GM15510 (cell line): ENCODE data around the gene ZNF774.

Source experiments
- POLR2A ChIP-seq: IDR thresholded peaks from 3 replicates; pipeline ENCODE4 v1.6.1; 2011; ENCODE audit warnings: borderline replicate concordance; ENCODE audit not compliant: insufficient read length; ENCODE audit errors: extremely low read depth

Gene ZNF774

DNA sequence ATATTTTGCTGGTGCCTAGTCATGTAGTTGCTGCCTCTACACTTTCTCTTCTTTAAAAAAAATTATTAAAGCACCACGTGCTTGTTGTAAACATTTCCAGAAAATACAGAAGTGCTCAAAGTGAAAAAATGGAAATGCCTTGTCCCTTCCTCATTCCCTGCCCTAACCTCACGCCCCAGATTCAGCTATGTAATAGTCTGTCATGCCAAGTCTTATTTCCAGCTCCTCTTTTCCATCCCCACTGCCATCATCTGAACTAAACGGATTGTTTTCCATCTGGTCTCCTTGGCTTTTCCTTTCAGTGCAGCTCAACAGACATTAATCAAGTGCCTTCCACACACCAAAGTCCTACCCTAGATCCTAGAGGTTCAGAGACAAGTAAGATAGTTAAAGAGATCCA lies 15.5 kb downstream of the ZNF774 start:
- no peak for TF ChIP-seq POLR2A

DNA sequence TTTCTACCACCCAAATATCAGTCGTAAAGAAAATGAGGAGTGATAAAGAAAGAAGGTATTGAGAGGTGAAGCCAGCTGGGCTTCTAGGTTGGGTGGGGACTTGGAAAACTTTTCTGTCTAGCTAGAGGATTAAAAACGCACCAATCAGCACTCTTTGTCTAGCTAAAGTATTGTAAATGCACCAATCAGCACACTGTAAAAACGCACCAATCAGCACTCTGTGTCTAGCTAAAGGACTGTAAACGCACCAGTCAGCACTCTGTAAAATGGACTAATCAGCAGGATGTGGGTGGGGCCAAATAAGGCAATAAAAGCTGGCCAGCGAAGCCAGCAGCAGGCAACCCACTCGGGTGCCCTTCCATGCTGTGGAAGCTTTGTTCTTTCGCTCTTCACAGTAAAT lies 23.0 kb downstream of the ZNF774 start:
- no peak for TF ChIP-seq POLR2A

DNA sequence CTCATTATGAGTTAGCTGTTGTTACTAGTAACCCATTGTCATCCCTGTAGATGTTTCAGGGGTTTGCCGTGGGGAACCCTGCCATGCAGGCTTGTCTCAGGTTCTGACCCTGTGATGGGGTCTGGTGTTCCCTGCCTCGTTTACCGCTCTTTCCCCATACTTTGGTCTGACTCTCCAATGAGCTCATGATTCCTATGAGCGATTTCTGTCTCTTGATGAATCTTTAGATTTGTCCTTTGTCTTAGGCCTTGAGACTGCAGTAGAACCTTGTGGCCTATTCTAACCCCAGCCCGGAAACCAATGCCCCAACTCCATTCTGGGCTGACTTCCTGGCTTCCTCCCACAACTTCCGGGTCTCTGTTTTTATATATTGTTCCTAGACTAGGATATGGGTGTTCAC lies 24.7 kb downstream of the ZNF774 start:
- TF ChIP-seq POLR2A: no peak

DNA sequence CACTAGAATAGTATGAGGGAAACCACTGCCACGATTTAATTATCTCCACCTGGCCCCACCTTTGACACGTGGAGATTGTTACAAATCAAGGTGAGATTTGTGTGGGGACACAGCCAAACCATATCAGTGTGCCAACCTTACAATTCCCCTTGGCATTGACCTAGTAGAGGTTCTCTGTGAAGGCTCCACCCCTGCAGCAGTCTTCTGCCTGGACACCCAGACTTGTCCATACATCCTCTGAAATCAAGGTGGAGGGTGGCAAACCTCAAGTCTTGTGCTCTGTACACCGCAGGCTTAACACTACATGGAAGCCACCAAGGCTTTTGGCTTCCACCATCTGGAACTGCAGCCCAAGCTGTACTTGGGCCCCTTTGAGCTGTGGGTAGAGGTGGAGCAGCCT lies 27.2 kb downstream of the ZNF774 start:
- no peak for TF ChIP-seq POLR2A

DNA sequence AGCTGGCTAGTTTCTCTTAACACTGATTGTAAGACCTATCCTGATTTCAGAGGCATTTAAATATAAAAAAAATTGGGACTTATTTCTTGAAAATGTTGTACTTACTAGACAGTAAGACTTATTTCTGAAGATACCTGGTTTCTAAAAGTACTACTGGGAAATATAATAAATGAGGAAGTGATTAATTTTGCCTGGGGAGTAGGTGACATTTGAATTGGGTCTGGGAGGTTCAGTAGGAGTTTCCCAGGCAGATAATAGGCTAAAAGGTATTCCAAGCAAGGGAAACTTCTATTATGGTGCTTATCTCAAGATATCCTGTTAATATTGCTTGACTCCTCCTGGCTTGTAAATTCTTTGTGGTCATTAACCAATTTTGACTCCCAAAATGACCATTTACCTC lies 29.4 kb downstream of the ZNF774 start:
- TF ChIP-seq POLR2A: no peak

DNA sequence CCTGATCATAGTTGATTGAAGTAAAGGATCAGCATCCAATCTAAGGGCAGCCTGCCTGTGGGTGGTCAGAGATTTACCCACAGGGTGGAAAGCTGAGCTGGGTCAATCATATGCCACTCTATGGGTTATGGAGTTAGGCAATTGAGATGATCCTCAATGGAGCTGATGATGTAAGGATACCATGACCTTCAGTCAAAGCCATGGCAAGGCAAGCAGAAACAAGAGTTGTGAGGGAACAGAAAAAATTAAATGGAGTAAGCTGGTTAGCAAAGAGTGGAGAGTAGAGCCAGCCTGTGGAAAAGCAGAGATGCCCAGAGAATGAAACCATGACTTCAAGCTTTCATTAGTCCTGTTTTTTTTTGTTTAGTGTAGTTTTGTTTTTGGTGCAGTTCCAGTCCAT lies 30.2 kb downstream of the ZNF774 start:
- no peak for TF ChIP-seq POLR2A

DNA sequence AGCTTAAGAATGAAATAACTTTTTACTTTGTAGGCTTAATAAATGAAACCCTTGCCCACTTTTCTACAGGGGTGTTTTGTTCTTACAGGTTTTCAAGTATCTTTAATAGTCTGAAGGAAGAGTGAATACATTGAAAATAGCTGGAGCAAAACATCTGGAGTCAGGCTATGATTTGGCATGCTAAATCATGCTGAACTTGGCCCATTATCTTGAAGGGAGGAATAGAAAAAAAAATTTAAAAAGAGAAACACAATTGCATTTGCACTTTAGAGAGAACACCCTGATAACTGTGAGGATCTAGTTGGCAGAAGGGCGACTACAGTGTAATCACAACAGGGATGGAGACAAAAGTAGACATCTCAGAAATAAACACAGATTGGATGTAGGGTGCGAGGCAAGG lies 34.1 kb downstream of the ZNF774 start:
- TF ChIP-seq POLR2A: no peak

DNA sequence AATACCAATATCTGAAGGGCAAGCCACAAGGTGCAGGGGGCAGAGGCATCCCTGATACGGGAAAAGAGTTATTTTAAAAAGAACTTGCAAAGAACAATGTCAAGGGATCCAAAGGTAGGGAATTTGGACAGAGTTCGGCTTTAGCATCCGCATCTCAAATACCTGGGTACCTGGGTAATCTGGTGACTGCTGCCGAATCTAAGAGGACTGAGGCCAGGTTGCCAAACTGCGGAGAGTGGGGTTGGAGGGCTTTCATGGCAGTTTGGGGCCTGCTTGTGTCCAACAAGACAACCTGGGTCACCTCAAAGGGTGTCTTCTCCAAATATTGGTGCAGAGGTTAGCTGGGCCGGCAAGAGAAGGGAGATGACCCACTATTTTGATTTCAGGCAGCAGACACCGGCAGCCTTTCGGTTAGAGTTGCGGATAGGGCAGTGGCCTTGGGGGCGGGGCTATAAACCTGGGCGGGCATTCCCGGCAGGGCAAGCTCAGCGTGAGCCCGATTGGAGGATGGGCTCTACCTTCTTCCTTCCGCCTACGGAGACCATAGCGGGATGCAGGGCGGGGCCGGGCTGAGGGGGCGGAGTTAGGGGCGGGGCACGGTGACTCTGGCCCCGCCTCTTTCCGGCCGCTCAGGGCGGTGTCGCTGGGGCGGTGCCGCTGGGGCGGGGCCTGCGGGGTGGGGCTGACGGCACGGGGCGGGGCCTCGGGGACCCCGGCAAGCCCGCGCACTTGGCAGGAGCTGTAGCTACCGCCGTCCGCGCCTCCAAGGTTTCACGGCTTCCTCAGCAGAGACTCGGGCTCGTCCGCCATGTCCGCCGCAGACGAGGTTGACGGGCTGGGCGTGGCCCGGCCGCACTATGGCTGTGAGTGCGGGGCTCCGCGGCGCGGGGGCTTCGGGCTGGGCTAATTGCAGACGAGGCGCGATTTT lies 35.7 kb downstream of the ZNF774 start, which contains the start of gene IQGAP1:
Gene IQGAP1 (plus strand): TSS at position 709 of the 928 bp plus-strand sequence. CDS start 100 bp downstream, at position 809.
- TF ChIP-seq POLR2A: peak; percentile 86

DNA sequence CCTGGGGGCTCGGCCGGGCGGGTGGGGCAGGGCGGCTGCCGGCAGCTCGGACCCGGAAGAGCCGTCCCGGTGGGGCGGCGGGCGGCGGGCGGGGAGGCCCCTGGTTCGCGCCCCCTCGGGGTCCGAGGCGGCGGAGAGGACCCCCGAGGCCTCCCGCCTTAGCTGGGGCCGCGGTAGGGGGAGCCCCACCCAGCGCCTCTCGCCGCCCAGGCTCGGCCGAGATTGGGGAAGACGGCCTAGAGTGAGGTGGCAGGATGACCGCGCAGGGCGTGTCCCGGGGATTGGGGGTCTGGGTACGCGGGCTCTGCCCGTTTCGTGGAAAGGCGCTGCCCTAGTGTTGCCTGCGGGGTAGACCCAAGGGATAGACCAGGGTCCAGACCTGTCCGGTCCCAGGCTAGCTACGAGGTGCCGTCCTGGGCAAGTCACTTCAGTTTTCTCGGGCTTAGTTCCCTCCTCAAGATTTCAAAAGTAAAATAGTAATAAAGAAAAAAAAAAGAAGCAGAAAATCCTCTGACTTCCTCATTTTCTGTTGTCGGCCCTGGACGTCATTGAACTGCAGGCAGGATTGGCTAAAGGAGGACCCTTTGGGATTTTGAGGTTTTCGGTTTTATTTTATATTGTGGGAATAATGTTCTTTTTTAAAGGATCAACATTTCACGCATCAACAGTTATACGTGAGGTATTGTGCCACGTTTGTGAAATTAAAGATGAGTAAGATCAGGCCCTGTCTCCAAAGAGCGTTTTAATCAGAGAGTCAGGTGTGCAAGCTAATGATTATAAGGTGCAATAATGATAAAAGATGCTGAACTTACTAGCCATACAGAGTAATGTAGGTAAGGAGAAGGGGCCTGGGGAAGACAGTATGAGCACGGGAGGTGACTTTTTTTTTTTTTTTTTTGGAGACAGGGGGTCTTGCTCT lies 36.6 kb downstream of the ZNF774 start:
- TF ChIP-seq POLR2A: no peak

DNA sequence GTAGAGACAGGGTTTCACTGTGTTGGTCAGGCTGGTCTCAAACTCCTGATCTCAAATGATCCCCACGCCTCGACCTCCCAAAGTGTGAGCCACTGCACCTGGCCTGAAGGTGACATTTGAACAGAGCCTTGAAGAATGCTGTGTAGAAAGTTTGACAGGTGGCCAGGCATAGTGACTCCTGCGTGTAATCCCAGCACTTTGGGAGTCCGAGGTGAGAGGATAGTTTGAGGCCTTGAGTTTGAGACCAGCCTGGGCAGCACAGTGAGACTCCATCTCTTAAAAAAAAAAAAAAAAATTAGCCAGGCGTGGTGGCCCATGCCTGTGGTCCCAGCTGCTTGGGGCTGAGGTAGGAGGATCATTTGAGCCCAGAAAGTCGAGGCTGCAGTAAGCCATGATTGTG lies 37.4 kb downstream of the ZNF774 start:
- no peak for TF ChIP-seq POLR2A

DNA sequence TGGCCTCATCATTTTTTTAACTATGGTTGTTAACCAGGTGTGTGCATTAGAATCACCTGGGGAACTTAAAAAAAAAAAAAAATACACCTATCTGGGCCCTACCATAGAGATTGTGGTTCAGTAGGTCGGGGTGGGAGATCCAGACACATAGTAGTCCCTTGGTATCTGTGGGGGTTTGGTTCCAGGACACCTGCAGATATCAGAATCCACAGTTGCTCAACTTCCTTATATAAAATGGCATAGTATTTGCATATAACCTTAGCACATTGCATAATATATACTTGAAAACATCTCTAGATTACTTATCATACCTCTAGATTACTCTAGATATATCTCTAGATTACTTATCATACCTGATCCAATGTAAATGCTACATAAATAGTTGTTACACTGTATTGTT lies 41.0 kb downstream of the ZNF774 start:
- no peak for TF ChIP-seq POLR2A

DNA sequence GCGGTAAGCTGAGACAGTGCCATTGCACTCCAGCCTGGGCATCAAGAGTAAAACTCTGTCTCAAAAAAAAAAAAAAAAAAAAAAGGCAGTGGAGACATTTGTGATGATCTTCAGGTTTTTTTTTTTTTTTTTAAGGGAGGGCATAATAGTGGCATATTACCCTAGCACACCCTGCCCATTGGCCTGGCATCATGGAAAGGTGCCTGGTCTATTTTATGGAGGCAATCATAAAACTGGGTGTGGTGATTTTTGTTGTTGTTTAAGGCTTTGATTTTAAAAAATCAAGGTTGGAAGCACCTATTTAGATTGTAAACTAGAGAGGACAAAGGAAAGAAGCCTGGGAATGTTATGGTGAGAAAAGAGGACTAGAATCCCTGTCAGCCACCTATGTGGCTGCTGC lies 42.0 kb downstream of the ZNF774 start:
- no peak for TF ChIP-seq POLR2A

DNA sequence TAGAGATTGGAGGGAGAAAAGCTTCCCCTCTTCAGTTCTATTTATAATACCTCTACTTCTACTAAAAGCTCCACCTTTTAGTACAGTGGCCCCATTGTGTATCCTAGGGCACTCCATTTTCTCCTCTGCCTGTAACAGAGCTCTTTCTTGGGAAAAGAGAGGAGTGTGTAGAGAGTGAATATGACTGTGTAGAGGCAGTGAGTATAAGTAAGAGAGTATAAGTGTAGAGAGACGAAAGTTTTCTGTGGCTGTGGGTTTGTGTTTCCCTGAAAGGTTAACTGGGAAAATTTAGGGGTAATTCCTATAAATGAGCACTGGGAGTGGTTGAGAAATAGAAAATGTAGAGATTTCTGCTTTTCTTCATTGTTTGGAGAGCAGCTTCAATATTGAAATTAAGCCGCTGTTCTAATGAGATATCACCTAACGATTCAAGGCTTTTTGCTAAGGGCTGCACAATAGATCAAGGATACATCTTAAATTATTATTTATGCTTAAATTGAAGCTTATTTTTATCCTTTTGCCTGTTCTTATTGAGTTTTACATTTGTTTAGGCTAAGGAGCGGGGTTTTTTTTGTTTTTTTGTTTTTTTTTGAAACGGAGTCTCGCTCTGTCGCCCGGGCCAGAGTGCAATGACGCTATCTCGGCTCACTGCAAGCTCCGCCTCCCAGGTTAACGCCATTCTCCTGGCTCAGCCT lies 42.8 kb downstream of the ZNF774 start:
- TF ChIP-seq POLR2A: no peak

DNA sequence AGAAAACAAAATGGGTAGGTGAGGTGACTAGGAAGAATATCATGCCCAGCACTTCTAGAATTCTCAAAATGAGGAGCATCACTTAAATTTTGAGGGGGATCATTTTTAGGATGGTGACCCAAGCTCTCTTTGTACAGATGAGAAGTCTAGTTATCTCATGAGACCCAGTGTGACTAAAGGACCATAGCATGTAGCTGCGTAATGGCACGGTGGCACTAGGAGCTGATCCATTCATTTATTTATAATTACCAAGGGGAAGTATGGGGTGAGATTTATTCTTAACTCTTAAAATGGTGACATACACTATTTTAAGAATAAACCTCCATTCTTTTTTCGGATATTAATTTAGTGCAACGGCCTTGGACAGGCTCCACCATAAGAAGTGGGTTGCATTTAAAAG lies 44.2 kb downstream of the ZNF774 start:
- TF ChIP-seq POLR2A: no peak
